ENCODE data around the gene SPRYD4.

The SPRYD4 gene

DNA sequence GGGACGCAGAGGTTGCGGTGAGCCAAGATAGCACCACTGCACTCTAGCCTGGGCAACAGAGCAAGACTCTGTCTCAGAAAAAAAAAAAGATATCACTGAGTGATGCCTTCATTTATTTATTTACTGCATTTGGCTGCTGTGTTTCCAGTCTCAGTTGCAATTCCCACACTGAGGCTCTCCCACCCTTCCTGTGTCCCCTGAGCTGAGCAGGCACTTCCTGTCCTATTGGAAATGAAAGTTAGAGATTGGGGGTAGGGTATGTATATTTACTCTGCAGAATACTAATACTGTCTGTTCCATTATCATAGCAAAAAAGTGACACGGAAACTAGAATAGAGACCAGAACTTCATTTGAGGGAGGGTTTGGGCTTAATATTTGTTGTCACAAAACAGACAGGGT is 51.7 kb downstream of the SPRYD4 start:
- in situ Hi-C loops (cut with MboI; ENCODE audit: low sequenced_read_pairs) = no loop called here

GRCh38 chr12:56520506-56520905 is 52.1 kb downstream of the SPRYD4 start:
- in situ Hi-C loops (cut with MboI; ENCODE audit: low sequenced_read_pairs) = no loop called here

DNA sequence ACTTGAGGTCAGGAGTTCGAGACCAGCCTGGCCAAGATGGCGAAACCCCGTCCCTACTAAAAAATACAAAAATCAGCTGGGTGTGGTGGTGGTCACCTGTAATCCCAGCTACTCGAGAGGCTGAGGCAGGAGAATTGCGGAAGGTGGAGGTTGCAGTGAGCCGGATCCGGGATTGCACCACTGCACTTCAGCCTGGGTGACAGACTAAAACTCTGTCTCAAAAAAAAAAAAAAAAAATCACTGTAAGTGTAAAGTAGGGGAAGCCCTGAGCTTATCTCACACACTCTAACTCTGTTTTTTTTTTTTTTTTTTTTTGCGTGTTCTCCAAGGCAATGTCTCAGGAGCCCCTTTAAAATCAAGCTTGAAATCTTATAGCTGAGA is 52.8 kb downstream of the SPRYD4 start:
- in situ Hi-C loops (cut with MboI; ENCODE audit: low sequenced_read_pairs) = no loop called here

DNA sequence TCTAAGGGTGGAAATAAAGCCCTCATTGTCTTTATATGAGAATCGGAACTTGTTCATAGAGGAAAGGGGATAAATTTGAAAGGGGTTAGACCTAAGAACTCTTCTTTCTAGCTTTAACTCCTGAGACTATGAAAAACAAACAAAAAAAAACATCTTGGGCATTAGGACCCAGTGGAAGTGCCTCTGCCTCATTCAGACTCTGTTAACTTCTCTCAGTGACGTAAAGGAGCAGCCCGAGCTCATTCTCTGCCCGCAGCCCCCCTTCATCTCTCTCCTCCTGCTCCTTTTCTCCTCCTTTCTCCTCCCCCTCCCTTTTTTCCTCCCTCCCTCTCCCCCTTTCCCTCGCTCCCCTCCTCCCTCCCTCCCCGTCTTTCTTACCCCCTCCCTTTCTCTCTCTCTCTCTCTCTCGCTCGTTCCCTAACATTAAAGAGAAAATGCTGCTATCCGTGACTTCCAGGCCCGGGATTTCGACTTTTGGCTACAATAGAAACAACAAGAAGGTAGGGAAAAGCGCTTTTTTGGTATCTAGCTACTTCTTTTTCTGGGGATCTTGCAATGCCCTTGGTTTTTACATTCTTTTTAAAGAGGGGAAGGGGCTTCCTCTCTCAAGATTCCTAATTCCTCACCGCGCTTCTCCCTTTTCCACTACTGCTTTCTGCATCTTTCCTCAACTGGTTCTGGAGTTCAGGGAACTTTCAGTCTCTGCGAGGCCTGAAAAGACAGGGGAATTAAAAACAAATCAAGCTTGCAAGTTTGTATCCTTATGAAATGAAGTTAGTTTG is 53.4 kb downstream of the SPRYD4 start, which contains the start of gene RBMS2:
Gene RBMS2, plus strand, starts transcription at position 231 of the 782 bp plus-strand sequence. Its CDS starts 204 bp downstream, at position 435.
- in situ Hi-C loops (cut with MboI; ENCODE audit: low sequenced_read_pairs) = no loop called here

- in situ Hi-C loops (cut with MboI; ENCODE audit: low sequenced_read_pairs) = no loop called here
Measured at GRCh38 chr12:56522411-56523193, 54.2 kb downstream of the SPRYD4 start.

DNA sequence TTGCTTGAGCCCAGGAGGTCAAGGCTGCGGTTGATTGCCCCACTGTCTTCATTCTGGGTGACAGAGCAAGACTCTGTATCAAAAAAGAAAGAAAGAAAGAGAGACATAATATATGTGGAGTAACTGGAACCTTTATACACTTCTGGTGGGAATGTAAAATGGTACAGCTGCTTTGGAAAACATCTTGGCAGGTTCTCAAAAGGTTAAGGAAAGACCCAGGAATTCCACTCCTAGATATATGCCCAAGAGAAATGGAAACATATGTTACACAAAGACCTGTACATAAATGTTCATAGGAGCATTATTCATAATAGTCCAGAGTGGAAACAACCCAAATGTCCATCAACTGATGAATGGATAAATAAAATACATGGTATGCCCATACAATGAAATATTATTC is 60.5 kb downstream of the SPRYD4 start:
- in situ Hi-C loops (cut with MboI; ENCODE audit: low sequenced_read_pairs) = no loop called here
